ENCODE results near the gene ATG3. TPM values are rescaled to one million over a fixed set of nuclear protein-coding genes. Genes with fewer than 3 reads are reported as not detected.
"Not testable (repeated sequence)": the region's sequence is repeated elsewhere in the genome, so short reads cannot be mapped to it uniquely, and the experiment has no call there.

The ATG3 gene
- total and polyA plus RNA-seq, 2 of the 8 experiments (the other 6 are each of a cell fraction or from before 2014, with no cell fraction given), result 27.3 to 55.3 TPM

DNA sequence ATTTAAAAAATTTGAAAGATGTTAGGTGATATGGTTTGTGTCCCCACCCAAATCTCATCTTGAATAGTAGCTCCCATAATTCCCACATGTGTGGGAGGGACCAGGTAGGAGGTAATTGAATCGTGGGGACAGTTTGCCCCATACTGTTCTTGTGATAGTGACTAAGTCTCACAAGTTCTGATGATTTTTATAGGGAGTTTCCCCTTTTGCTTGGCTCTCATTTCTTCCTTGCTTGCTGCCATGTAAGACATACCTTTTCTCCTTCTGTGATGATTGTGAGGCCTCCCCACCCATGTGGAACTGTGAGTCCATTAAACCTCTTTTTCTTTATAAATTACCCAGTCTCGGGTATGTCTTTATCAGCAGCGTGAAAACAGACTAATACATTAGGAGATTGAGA is 42.8 kb downstream of the ATG3 start:
- H3K9me3 ChIP-seq (ENCODE audit: insufficient read depth in 2 of 2, low read depth in 1 of 2, low read length in 1 of 2); H3K14ac ChIP-seq (ENCODE audit: insufficient read length); H3K27me3 ChIP-seq (replicated peaks in 1 of 4; ENCODE audit: control insufficient read depth in 3 of 4, extremely low read depth in 1 of 4, insufficient read depth in 3 of 4, low read length in 3 of 4); H2BK15ac ChIP-seq (ENCODE audit: low read length); H3K56ac ChIP-seq (replicated peaks; ENCODE audit: insufficient read length, low read depth, low read length); FAIRE-seq; H3K79me1 ChIP-seq (ENCODE audit: low read depth, low read length); H2BK12ac ChIP-seq (ENCODE audit: low read depth, low read length); H3K4ac ChIP-seq (replicated peaks; ENCODE audit: insufficient read length, low read depth, low read length); H2BK20ac ChIP-seq (ENCODE audit: low read length); H3K18ac ChIP-seq (ENCODE audit: extremely low read depth, low read length); H4K8ac ChIP-seq (ENCODE audit: extremely low read depth, insufficient read depth, low read length); H4K91ac ChIP-seq (replicated peaks; ENCODE audit: insufficient read length, low read length); H2BK5ac ChIP-seq (ENCODE audit: low read depth, low read length); H3K36me3 ChIP-seq (ENCODE audit: control insufficient read depth in 2 of 4, insufficient read depth in 4 of 4, low read length in 3 of 4); DNase-seq (ENCODE audit: low read depth in 1 of 2, low spot score in 2 of 2); H3K27ac ChIP-seq (ENCODE audit: low read depth, low read length); H4K20me1 ChIP-seq (replicated peaks in 1 of 2; ENCODE audit: control insufficient read depth in 1 of 2, insufficient read depth in 2 of 2, low read length in 2 of 2); H3K79me2 ChIP-seq (ENCODE audit: control insufficient read depth in 1 of 2, insufficient read depth in 2 of 2, low read length in 2 of 2); H2AK5ac ChIP-seq (ENCODE audit: low read depth, low read length); H3K4me1 ChIP-seq (replicated peaks in 1 of 4; ENCODE audit: control insufficient read depth in 3 of 4, insufficient read depth in 4 of 4, low read length in 3 of 4); POLR2A ChIA-PET (ENCODE audit: partially characterized antibody); H2AFZ ChIP-seq (ENCODE audit: low read length); H3K4me3 ChIP-seq (ENCODE audit: extremely low read depth in 1 of 4, insufficient read depth in 2 of 4, low read depth in 3 of 4, low read length in 4 of 4); H3K9ac ChIP-seq (replicated peaks in 1 of 4; ENCODE audit: extremely low read depth in 1 of 4, low read depth in 3 of 4, low read length in 3 of 4); H3K4me2 ChIP-seq (ENCODE audit: insufficient read depth in 1 of 2, low read depth in 2 of 2, low read length in 2 of 2); H3K23me2 ChIP-seq (ENCODE audit: low read depth, low read length); H2BK120ac ChIP-seq (replicated peaks; ENCODE audit: low read depth, low read length); H3K23ac ChIP-seq (ENCODE audit: insufficient read length): not testable (repeated sequence)
- 86% methylated on average over 3 of the region's 3 CpGs; no CpG with 5 or more reads in 1 of the 2 experiments for WGBS, 2 experiments (ENCODE audit: extremely low coverage in 1 of 2, insufficient coverage in 1 of 2, insufficient read length in 1 of 2, insufficient replicate concordance in 2 of 2, low coverage in 1 of 2, low lambda C conversion rate in 2 of 2, missing lambda C conversion rate in 1 of 2)
- peak overlapping the region; percentile 49 for H4K5ac ChIP-seq (ENCODE audit: insufficient read length, low read depth, low read length)
- CTCF ChIA-PET (ENCODE audit: partially characterized antibody), result interaction anchor here (0.8 to 4.7 kb wide), 10 partner anchors 24 to 409 kb away, joined by 3 to 33 read pairs (median 4); partner anchors contain the start of gene SLC9C1
